Medulla oblongata (tissue), 1 donor: Measurements from ENCODE around the gene KCNH6.

ENCODE experiments used
- DNase-seq: peaks from one replicate; pipeline ENCODE4 v3.0.0-alpha.2; 2015; ENCODE audit errors: extremely low spot score

Gene KCNH6

GRCh38 chr17:63506627-63507026 lies 16.5 kb upstream of the KCNH6 start:
- DNase-seq, result no peak

GRCh38 chr17:63511331-63511730 lies 11.8 kb upstream of the KCNH6 start:
- no peak for DNase-seq

- no peak for DNase-seq
These were observed 10.8 kb upstream of the KCNH6 start for GRCh38 chr17:63512388-63512787.

GRCh38 chr17:63512896-63513644 lies 10.1 kb upstream of the KCNH6 start:
- DNase-seq, result no peak

- DNase-seq, result no peak
These were observed 8.7 kb upstream of the KCNH6 start for GRCh38 chr17:63514477-63514876.

GRCh38 chr17:63514974-63515373 lies 8.2 kb upstream of the KCNH6 start:
- DNase-seq, result no peak

- no peak for DNase-seq
These were observed 7.7 kb upstream of the KCNH6 start for GRCh38 chr17:63515426-63515825.

- no peak for DNase-seq
These were observed 6.0 kb upstream of the KCNH6 start for GRCh38 chr17:63516910-63517824.

GRCh38 chr17:63517825-63518534 lies 5.2 kb upstream of the KCNH6 start:
- DNase-seq, result no peak

- DNase-seq, result no peak
These were observed 3.9 kb upstream of the KCNH6 start for GRCh38 chr17:63519116-63519881.

GRCh38 chr17:63519972-63520882 lies 2.9 kb upstream of the KCNH6 start:
- DNase-seq, result no peak

- no peak for DNase-seq
These were observed 893 bp downstream of the KCNH6 start for GRCh38 chr17:63524051-63524450.

GRCh38 chr17:63525190-63525946 lies 2.2 kb downstream of the KCNH6 start:
- no peak for DNase-seq

GRCh38 chr17:63526861-63527260 lies 3.7 kb downstream of the KCNH6 start:
- no peak for DNase-seq

GRCh38 chr17:63528183-63528582 lies 5.0 kb downstream of the KCNH6 start:
- no peak for DNase-seq

- DNase-seq, result no peak
These were observed 6.8 kb downstream of the KCNH6 start for GRCh38 chr17:63529711-63530556.

GRCh38 chr17:63530557-63531021 lies 7.4 kb downstream of the KCNH6 start:
- no peak for DNase-seq
